Esophagus muscularis mucosa (tissue), 4 donors: ENCODE data around the gene ADAMTS14.

Experiments
- EP300 ChIP-seq: sonication (generic); formaldehyde crosslinking; IDR thresholded peaks from one replicate; pipeline ENCODE4 v1.6.1; 2017; ENCODE audit warnings: antibody characterized with exemption
- POLR2A ChIP-seq: fragments of 450-650 bp; IDR thresholded peaks from one replicate; pipeline ENCODE4 v1.6.1; 2017; ENCODE audit warnings: antibody characterized with exemption, moderate library complexity, mild to moderate bottlenecking, low read depth
- POLR2AphosphoS5 ChIP-seq, 2 donors: sonication (generic); formaldehyde crosslinking; IDR thresholded peaks; one replicate each; pipeline ENCODE4 v1.6.1; 2017; ENCODE audit warnings: antibody characterized with exemption in 2 of 2
- TF ChIP-seq, protein P1 (sequence below), 3 experiments: fragments of 200-600 bp in 2 of 3; fragments of 450-650 bp in 1 of 3; sonication (generic) in 2 of 3; IDR thresholded peaks; one replicate each; pipeline ENCODE4 v1.5.1; 2017 to 2019; ENCODE audit warnings: antibody characterized with exemption in 3 of 3, mild to moderate bottlenecking in 2 of 3, moderate library complexity in 1 of 3

DNA sequence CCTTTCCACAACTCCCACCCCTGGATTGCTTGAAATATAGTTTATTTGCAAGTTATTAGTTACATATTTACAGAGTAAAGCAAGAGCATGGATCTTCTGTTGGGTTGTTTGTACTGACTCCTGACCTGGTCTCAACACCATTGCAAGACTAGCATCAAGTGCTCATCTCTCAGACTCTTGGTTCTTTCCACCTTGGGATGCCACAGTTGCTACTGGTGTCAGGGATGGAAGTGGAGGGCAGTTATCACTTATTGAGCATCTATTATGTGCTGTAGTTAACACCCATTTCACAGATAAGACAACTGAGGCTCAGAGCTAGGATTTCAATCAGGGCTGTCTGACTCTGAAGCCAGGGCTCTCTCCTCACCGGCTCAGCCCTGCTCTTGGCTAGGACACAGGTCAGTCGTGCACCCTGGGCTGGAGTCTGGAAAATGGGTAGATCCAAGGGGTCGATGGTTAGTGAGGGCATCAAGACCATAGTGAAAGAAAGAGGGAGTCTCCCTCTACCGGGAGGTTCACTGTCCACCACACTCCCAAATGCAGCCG is 614 bp upstream of the ADAMTS14 start:
- TF ChIP-seq, protein P1, sequence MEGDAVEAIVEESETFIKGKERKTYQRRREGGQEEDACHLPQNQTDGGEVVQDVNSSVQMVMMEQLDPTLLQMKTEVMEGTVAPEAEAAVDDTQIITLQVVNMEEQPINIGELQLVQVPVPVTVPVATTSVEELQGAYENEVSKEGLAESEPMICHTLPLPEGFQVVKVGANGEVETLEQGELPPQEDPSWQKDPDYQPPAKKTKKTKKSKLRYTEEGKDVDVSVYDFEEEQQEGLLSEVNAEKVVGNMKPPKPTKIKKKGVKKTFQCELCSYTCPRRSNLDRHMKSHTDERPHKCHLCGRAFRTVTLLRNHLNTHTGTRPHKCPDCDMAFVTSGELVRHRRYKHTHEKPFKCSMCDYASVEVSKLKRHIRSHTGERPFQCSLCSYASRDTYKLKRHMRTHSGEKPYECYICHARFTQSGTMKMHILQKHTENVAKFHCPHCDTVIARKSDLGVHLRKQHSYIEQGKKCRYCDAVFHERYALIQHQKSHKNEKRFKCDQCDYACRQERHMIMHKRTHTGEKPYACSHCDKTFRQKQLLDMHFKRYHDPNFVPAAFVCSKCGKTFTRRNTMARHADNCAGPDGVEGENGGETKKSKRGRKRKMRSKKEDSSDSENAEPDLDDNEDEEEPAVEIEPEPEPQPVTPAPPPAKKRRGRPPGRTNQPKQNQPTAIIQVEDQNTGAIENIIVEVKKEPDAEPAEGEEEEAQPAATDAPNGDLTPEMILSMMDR (IDR thresholded peaks at IDR 0.05): no peak
- TF ChIP-seq POLR2A (no peak), EP300 (no peak), POLR2AphosphoS5 (IDR thresholded peaks at IDR 0.05) (no peak)
